ENCODE data around the gene IRGC.
"Not testable (repeated sequence)": the region's sequence is repeated elsewhere in the genome, so short reads cannot be mapped to it uniquely, and the experiment has no call there.

IRGC gene

GRCh38 chr19:43715776-43716175 lies at the start of gene IRGC:
Gene IRGC (plus strand): TSS chr19:43716076. CDS start chr19:43718559, 2,483 bp downstream.
- DNase-seq (ENCODE audit: low read depth), result no peak

- no peak for DNase-seq (ENCODE audit: low read depth)
These were observed 48.6 kb upstream of the IRGC start for GRCh38 chr19:43667126-43667875.

GRCh38 chr19:43667876-43668405 lies 47.9 kb upstream of the IRGC start:
- DNase-seq (ENCODE audit: low read depth), result no peak

- peak; percentile 74 for DNase-seq (ENCODE audit: low read depth)
These were observed 47.3 kb upstream of the IRGC start for GRCh38 chr19:43668406-43669109.

- DNase-seq (ENCODE audit: low read depth), result no peak
These were observed 43.7 kb upstream of the IRGC start for GRCh38 chr19:43672061-43672679.

GRCh38 chr19:43673637-43674036 lies 42.2 kb upstream of the IRGC start:
- DNase-seq (ENCODE audit: low read depth), result no peak

GRCh38 chr19:43674183-43674582 lies 41.7 kb upstream of the IRGC start:
- DNase-seq (ENCODE audit: low read depth), result no peak

- DNase-seq (ENCODE audit: low read depth), result no peak
These were observed 41.3 kb upstream of the IRGC start for GRCh38 chr19:43674596-43674995.

- DNase-seq (ENCODE audit: low read depth), result no peak
These were observed 40.5 kb upstream of the IRGC start for GRCh38 chr19:43675269-43675879.

- DNase-seq (ENCODE audit: low read depth), result no peak
These were observed 40.0 kb upstream of the IRGC start for GRCh38 chr19:43675906-43676305.

GRCh38 chr19:43678512-43679261 lies 37.2 kb upstream of the IRGC start:
- DNase-seq (ENCODE audit: low read depth), result no peak

GRCh38 chr19:43681821-43682220 lies 34.1 kb upstream of the IRGC start:
- DNase-seq (ENCODE audit: low read depth), result no peak

GRCh38 chr19:43682269-43682668 lies 33.6 kb upstream of the IRGC start:
- DNase-seq (ENCODE audit: low read depth), result not testable (repeated sequence)

GRCh38 chr19:43682824-43683661 lies 32.8 kb upstream of the IRGC start:
- no peak for DNase-seq (ENCODE audit: low read depth)

- DNase-seq (ENCODE audit: low read depth), result no peak
These were observed 32.0 kb upstream of the IRGC start for GRCh38 chr19:43683905-43684304.

GRCh38 chr19:43684326-43684725 lies 31.6 kb upstream of the IRGC start:
- no peak for DNase-seq (ENCODE audit: low read depth)

GRCh38 chr19:43687660-43687997 lies 28.2 kb upstream of the IRGC start:
- no peak for DNase-seq (ENCODE audit: low read depth)

GRCh38 chr19:43688059-43688701 lies 27.7 kb upstream of the IRGC start:
- DNase-seq (ENCODE audit: low read depth), result no peak

- DNase-seq (ENCODE audit: low read depth), result no peak
These were observed 25.4 kb upstream of the IRGC start for GRCh38 chr19:43690444-43690843.

- no peak for DNase-seq (ENCODE audit: low read depth)
These were observed 25.0 kb upstream of the IRGC start for GRCh38 chr19:43690890-43691289.
